CD4-positive, alpha-beta T cell treated with Interleukin-15 for 4 hours (primary cell): ENCODE data around the gene C20orf144.
A peak's percentile ranks its signal among the peaks of the same experiment; 100 is the strongest.

Experiments
- DNase-seq: peaks from one replicate; pipeline ENCODE4 v3.0.0-alpha.2; 2020; ENCODE audit warnings: low spot score

Gene C20orf144

GRCh38 chr20:33664762-33665144, 2.6 kb downstream of the C20orf144 start:
- no peak for DNase-seq

- DNase-seq = peak; percentile 85
These were observed 4.4 kb downstream of the C20orf144 start, which contains the start of gene ACTL10 for GRCh38 chr20:33666293-33667244. ACTL10 (plus strand) TSS chr20:33666943; CDS start chr20:33667498, 555 bp downstream.

GRCh38 chr20:33667245-33667675, 5.1 kb downstream of the C20orf144 start:
- no peak for DNase-seq

- DNase-seq = peak; percentile 78
These were observed 5.7 kb downstream of the C20orf144 start for GRCh38 chr20:33667676-33668465.

- no peak for DNase-seq
These were observed 6.5 kb downstream of the C20orf144 start for GRCh38 chr20:33668466-33669155.

- DNase-seq = no peak
These were observed 7.1 kb downstream of the C20orf144 start for GRCh38 chr20:33669224-33669623.

- no peak for DNase-seq
These were observed 7.9 kb downstream of the C20orf144 start for GRCh38 chr20:33669873-33670640.

- DNase-seq = no peak
These were observed 8.8 kb downstream of the C20orf144 start for GRCh38 chr20:33670715-33671499.

- no peak for DNase-seq
These were observed 9.6 kb downstream of the C20orf144 start for GRCh38 chr20:33671573-33672288.

GRCh38 chr20:33672426-33673113, 10.4 kb downstream of the C20orf144 start:
- no peak for DNase-seq

- no peak for DNase-seq
These were observed 10.9 kb downstream of the C20orf144 start for GRCh38 chr20:33673114-33673409.

GRCh38 chr20:33673410-33674293, 11.5 kb downstream of the C20orf144 start:
- DNase-seq = no peak

- DNase-seq = peak; percentile 50
These were observed 12.4 kb downstream of the C20orf144 start, which contains the start of gene NECAB3 for GRCh38 chr20:33674294-33675135. NECAB3 (minus strand) TSS chr20:33674428; CDS start chr20:33674352, 76 bp downstream.

- no peak for DNase-seq
These were observed 13.2 kb downstream of the C20orf144 start for GRCh38 chr20:33675136-33675959.

- DNase-seq = no peak
These were observed 14.0 kb downstream of the C20orf144 start for GRCh38 chr20:33676121-33676520.
